GM18519 (cell line): Measurements from ENCODE around the gene EEFSEC.

Experiments used
- ATAC-seq: cut with Tn5 transposase; IDR thresholded peaks from one replicate; pipeline ENCODE4 v1.9.1; 2021; ENCODE audit warnings: mild to moderate bottlenecking, moderate library complexity; ENCODE audit not compliant: unreplicated experiment, low FRiP score

EEFSEC gene

GRCh38 chr3:128180436-128180835 is 27.2 kb downstream of the EEFSEC start:
- ATAC-seq = no peak

- ATAC-seq = no peak
Observed at GRCh38 chr3:128180913-128181312, 27.6 kb downstream of the EEFSEC start.

DNA sequence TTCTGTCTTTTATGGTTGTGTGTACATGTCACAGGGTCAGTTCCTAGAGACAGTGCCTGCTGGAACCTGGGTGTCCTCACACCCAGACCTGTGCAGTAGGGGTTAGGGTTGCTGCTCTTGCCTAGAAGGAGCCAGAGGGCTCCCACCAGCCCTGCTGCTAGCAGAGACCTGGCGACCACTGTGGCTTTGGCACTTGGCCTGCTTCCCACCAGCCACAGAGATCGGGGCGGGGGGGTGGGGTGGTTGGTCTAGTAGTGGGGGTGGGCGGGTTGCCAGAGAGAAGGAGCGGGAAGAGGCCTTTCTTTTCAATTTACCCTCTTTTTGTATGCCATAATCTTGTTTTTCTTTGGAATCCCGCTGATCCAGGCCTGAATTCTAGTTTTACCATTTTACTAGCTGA is 29.4 kb downstream of the EEFSEC start:
- no peak for ATAC-seq

GRCh38 chr3:128185630-128186447 is 32.6 kb downstream of the EEFSEC start:
- no peak for ATAC-seq

DNA sequence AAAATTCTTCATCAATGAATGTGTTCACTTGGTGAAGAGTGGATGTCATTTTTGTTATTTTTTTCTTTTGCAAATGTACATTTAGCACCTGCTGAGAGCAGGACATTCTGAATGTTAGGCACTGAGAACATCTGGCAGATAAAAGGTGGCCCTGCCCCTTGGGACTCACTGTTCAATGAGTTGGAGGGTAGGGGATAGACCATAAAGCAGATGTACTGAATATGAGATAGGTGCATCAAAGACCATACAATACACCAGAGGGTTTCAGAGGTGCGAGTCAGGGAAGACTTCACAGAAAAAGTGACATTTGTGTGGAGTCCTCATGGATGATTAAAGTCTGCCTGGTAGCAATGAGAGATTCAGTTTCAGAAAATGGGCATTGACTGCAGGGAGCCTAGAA is 34.2 kb downstream of the EEFSEC start:
- ATAC-seq = no peak

GRCh38 chr3:128188326-128188725 is 35.0 kb downstream of the EEFSEC start:
- ATAC-seq = no peak

DNA sequence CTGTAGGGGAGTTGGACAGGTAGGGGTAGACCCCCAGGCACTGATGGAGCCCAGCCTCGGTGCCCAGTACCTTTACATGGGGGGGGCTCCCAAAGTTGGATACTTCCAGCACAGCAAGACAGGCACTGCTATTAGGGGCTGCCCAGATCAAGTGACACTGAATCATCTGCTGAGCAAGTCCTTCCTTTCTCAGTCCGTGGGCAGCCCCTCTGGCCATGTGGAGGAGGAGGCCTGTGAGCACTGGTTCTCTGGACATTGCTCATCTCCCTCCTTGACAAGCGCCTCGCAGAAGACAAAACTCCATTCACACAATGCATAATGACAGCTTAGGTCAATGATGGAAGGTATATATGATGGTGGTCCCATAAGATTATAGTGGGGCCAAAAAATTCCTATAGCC is 35.7 kb downstream of the EEFSEC start:
- ATAC-seq = no peak

GRCh38 chr3:128190501-128190900 is 37.2 kb downstream of the EEFSEC start:
- no peak for ATAC-seq

DNA sequence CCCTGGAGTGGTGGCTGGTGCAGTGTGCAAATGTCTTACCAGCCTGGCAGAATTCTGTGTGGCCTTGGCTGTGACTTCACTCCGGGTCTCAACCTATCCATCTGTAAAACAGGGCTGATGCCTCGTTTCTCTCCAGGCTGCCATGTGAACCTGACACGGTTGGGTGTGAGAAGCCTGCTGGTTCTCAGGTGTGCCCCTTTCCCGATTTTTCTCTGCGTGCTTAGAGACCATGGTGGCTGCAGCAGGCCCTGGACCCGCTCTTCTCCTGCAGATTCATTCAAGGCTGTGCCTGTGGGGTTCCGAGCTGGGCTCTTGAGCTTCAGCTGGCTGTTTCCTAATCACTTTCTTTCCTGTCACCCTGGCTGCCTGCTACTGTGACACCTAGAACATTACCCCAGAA is 38.9 kb downstream of the EEFSEC start:
- no peak for ATAC-seq

- ATAC-seq = no peak
Observed at GRCh38 chr3:128193168-128193567, 39.9 kb downstream of the EEFSEC start.

DNA sequence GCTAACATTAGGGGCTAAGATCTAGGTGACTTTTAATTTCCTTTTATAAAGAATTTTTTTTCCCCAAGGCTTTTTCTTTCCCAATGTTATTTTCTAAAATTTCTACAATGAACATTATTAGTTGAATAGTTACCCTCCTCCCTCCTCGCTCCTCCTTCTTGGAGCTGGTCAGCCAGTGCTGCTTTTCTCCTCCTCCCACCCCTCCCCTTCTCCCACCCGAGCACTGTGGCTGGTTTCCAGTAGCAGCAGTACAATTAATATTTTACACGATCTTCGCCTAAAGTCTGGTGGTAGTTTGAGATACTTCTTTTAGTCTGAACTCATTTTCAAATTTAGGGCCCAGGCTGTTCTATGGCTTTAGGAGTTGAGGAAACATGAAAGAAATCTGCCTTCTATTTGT is 41.6 kb downstream of the EEFSEC start:
- ATAC-seq = no peak

DNA sequence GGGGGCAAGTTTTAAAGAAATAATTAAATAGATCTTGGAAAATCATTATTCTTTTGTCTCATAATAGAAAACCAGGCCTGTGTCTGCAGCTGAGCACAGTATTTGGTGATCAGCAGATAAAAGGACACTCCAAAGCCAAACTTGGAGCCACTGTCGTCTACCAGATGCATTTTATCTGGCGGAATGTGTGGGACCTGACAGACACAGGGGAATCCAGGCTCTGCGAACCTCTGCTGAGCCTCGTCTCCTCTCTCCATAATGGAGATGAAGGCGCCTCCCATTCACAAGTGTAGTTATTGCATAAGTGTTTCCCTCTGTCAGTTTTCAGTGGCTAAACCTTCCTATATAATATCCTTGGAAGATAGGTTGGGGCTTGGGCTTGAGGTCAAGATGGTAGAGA is 42.1 kb downstream of the EEFSEC start:
- no peak for ATAC-seq

- ATAC-seq = no peak
Observed at GRCh38 chr3:128195802-128196201, 42.5 kb downstream of the EEFSEC start.

DNA sequence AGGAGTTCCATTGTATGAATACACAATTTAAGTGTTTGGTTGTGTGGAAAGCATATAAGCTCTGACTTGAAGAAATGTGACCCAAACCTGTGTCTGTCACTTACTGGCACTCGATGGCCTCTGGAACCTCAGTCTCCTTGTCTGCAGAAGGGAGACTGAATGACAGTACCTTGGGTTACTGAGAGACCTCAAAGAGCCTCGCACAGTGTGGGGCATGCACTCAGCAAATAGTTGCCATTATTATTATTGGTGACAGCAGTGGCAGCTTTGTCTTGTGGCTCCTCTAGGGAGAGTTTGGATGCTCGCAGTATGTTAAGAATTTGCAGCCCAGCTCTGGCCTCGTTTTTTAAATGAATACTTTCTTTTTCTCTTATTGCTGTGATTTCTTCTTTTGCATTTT is 43.4 kb downstream of the EEFSEC start:
- ATAC-seq = no peak

DNA sequence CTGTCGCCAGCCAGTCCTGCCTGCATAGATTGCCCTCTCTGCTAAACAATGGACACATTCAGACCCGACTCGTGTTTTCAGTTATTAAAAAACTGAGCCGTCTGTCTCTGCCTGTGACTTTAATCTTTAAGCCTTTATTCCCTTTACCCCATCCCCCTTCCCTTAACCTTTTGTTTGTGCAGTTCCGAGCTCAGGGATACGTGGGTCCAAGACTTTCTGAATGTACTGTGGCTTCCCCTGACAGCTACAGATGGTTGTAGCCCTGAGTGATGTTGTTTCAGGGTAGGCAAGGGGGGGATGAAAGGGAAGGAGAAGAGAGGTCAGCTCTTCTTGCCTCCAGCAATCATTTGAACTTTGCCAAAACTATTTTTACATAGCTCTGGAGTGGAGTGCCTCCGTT is 44.6 kb downstream of the EEFSEC start:
- ATAC-seq = no peak

GRCh38 chr3:128198313-128198712 is 45.0 kb downstream of the EEFSEC start:
- no peak for ATAC-seq

GRCh38 chr3:128199110-128199509 is 45.8 kb downstream of the EEFSEC start:
- no peak for ATAC-seq

GRCh38 chr3:128201158-128201755 is 48.0 kb downstream of the EEFSEC start:
- no peak for ATAC-seq

DNA sequence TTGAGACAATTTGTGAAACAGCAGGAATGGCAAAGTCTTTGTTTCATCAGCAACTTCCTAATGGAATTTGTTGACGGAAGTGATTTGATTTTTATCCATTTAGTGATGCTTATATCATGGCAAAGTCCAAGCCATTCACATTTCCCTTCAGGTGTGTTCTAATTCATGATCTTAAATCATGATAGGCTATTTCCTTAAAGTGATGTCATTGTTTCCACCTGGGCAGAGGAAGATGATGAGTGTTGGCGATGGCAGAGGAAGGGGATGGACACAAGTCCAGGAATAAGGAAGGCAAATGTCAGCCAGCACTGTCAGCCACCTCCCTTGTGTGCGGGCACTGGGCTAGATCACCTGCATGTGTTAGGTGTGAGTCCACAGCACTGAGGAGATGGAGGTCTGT is 49.9 kb downstream of the EEFSEC start:
- ATAC-seq = no peak

DNA sequence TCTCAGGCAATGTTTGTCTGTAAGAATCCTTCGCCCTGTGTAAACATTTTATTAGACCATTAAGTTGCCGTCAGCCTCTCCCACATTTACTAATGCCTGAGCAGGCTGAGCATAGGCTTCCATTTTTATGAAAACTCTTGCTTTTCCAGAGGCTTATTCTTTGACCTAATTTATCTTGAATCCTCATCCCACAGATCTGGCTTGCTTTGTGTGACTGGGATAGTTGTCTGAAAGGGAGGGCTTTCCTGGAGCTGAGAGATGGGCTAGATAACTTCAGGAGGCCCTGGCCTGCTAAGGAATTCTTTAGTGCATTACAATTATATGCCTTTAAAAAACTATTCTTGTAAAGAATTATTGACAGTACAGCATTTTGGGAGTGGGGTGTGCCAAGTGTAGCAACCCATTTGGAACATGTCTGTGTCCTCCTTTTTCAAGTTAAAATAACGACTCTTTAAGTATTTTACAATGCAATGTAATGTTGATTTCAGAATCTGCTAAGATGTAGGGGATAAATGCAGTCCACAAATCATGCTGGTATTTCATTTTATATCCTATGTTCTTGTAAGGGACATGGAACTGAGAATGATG is 52.4 kb downstream of the EEFSEC start:
- ATAC-seq = no peak

GRCh38 chr3:128207951-128208350 is 54.7 kb downstream of the EEFSEC start:
- ATAC-seq = no peak

GRCh38 chr3:128210711-128211110 is 57.4 kb downstream of the EEFSEC start:
- no peak for ATAC-seq
